Endothelial cell of umbilical vein (primary cell): ENCODE measurements around the gene METTL21A. TPM values are rescaled to one million over a fixed set of nuclear protein-coding genes. Genes with fewer than 3 reads are reported as not detected.

Experiments used
- BruUV-seq: library from RNA; stranded (reverse); fragments of 400-500 nt; replicated peaks from 2 replicates; lab custom pipeline; 2021; lab: Mats Ljungman, UMichigan
- CTCF ChIA-PET: fragments of 300-600, 350-600 bp; sonication (Branson Sonifier 250); formaldehyde crosslinking; loops from one replicate; lab custom pipeline; 2021; ENCODE audit warnings: antibody characterized with exemption, inconsistent platforms; lab: Charles Lee
- POLR2A ChIA-PET: fragments of 300-600, 350-600 bp; sonication (Branson Sonifier 250); formaldehyde crosslinking; loops from one replicate; lab custom pipeline; 2021; ENCODE audit warnings: antibody characterized with exemption, inconsistent platforms; lab: Charles Lee
- DNase-seq: peaks from one replicate; pipeline ENCODE4 v3.0.0-alpha.2; 2011; ENCODE audit warnings: low read depth, low spot score
- FAIRE-seq: peaks from 2 replicates; lab custom pipeline; 2011; peaks lifted over from hg19 to GRCh38; lab: Jason Lieb, UNC
- H2AFZ ChIP-seq: 2 replicates; pipeline ENCODE4 v1.6.0; 2012; ENCODE audit warnings: low read depth, low read length, control low read depth, inconsistent platforms
- H3K27ac ChIP-seq: 2 replicates; pipeline ENCODE4 v1.5.1; 2011; ENCODE audit warnings: low read depth, mild to moderate bottlenecking, control low read depth, low read length, moderate library complexity; ENCODE audit not compliant: insufficient read depth
- H3K27me3 ChIP-seq, 2 experiments: 2 replicates each; pipeline versions ENCODE4 v1.6.0 to v1.6.1; 2011; ENCODE audit warnings: low read length in 2 of 2, mixed read lengths in 1 of 2; ENCODE audit not compliant: control insufficient read depth in 2 of 2, insufficient read depth in 2 of 2
- H3K36me3 ChIP-seq, 2 experiments: 2 replicates in 1 of 2; 3 replicates in 1 of 2; pipeline ENCODE4 v1.5.1; 2011; ENCODE audit warnings: low read length in 2 of 2, mild to moderate bottlenecking in 1 of 2, moderate library complexity in 1 of 2; ENCODE audit not compliant: control insufficient read depth in 2 of 2, insufficient read depth in 2 of 2; ENCODE audit errors: extremely low read depth in 1 of 2
- H3K4me1 ChIP-seq: 3 replicates; pipeline ENCODE4 v1.5.1; 2011; ENCODE audit warnings: mild to moderate bottlenecking, low read length; ENCODE audit not compliant: control insufficient read depth, insufficient read depth; ENCODE audit errors: extremely low read depth
- H3K4me2 ChIP-seq: 2 replicates; pipeline ENCODE4 v1.6.1; 2011; ENCODE audit warnings: low read length, control low read depth, mixed read lengths; ENCODE audit not compliant: insufficient read depth
- H3K4me3 ChIP-seq, 3 experiments: fragments of 200-600 bp in 1 of 3; sonication (generic), shearing (Covaris generic) in 1 of 3; replicated peaks in 1 of 3; 2 replicates each; pipeline ENCODE4 v1.5.1; 2011 to 2016; ENCODE audit warnings: control low read depth in 3 of 3, low read length in 3 of 3, mild to moderate bottlenecking in 2 of 3, inconsistent platforms in 1 of 3, low read depth in 1 of 3, moderate library complexity in 1 of 3; ENCODE audit not compliant: insufficient read depth in 1 of 3
- H3K79me2 ChIP-seq: 2 replicates; pipeline ENCODE4 v1.6.0; 2012; ENCODE audit warnings: low read length, inconsistent platforms; ENCODE audit not compliant: control insufficient read depth, insufficient read depth
- H3K9ac ChIP-seq: replicated peaks from 2 replicates; pipeline ENCODE3; 2011; ENCODE audit warnings: low read length, control low read depth; ENCODE audit not compliant: insufficient read depth; ENCODE audit errors: extremely low read depth
- H3K9me1 ChIP-seq: replicated peaks from 3 replicates; pipeline ENCODE4 v1.6.0; 2011; ENCODE audit warnings: mild to moderate bottlenecking, low read length; ENCODE audit not compliant: control insufficient read depth, insufficient read depth; ENCODE audit errors: extremely low read depth
- H3K9me3 ChIP-seq: replicated peaks from 2 replicates; pipeline ENCODE4 v1.5.1; 2012; ENCODE audit warnings: low read length, inconsistent platforms; ENCODE audit not compliant: control insufficient read depth, insufficient read depth
- H4K20me1 ChIP-seq: replicated peaks from 2 replicates; pipeline ENCODE3; 2011; ENCODE audit warnings: mild to moderate bottlenecking, low read length; ENCODE audit not compliant: control insufficient read depth, insufficient read depth; ENCODE audit errors: extremely low read depth
- CTCF ChIP-seq, 2 donors: IDR thresholded peaks; 1 replicate in 1 of 2; 2 replicates in 1 of 2; pipeline ENCODE4 v1.5.1; 2011; ENCODE audit warnings: low read length in 2 of 2, mild to moderate bottlenecking in 2 of 2, moderate library complexity in 2 of 2, control low read depth in 1 of 2, inconsistent platforms in 1 of 2, low read depth in 1 of 2; ENCODE audit not compliant: insufficient read depth in 1 of 2; ENCODE audit errors: extremely low read depth in 1 of 2
- EZH2 ChIP-seq: IDR thresholded peaks from 2 replicates; pipeline ENCODE4 v1.6.1; 2012; ENCODE audit warnings: borderline replicate concordance, low read depth, mild to moderate bottlenecking, moderate library complexity, low read length, inconsistent platforms; ENCODE audit not compliant: severe bottlenecking
- FOS ChIP-seq: IDR thresholded peaks from 2 replicates; pipeline ENCODE4 v1.6.1; 2011; ENCODE audit warnings: mild to moderate bottlenecking, low read length, moderate library complexity, borderline replicate concordance; ENCODE audit not compliant: insufficient read depth
- GATA2 ChIP-seq: IDR thresholded peaks from 2 replicates; pipeline ENCODE4 v1.7.0; 2011; ENCODE audit warnings: low read depth, mild to moderate bottlenecking, moderate library complexity, mixed read lengths, low read length; ENCODE audit not compliant: insufficient read length, insufficient read depth
- JUN ChIP-seq: IDR thresholded peaks from 2 replicates; pipeline ENCODE4 v1.6.1; 2011; ENCODE audit warnings: borderline replicate concordance, low read depth; ENCODE audit not compliant: insufficient read length, insufficient read depth
- MAX ChIP-seq: IDR thresholded peaks from 2 replicates; pipeline ENCODE4 v1.6.1; 2011; ENCODE audit not compliant: insufficient read depth, insufficient read length
- MYC ChIP-seq: IDR thresholded peaks from one replicate; pipeline ENCODE4 v1.6.1; 2011; ENCODE audit warnings: mild to moderate bottlenecking, low read depth, low read length
- POLR2A ChIP-seq: IDR thresholded peaks from 2 replicates; pipeline ENCODE4 v1.6.1; 2012; ENCODE audit warnings: low read depth, mild to moderate bottlenecking, control low read depth, low read length
- POLR2AphosphoS5 ChIP-seq: IDR thresholded peaks from 2 replicates; pipeline ENCODE4 v1.6.1; 2012; ENCODE audit warnings: low read depth, mild to moderate bottlenecking, control low read depth, low read length, moderate library complexity; ENCODE audit not compliant: insufficient read depth
- dilution Hi-C: fragments of 300-500 bp; cut with MboI; formaldehyde crosslinking; loops from one replicate; pipeline ENCODE4 v1.15.0; 2019; ENCODE audit warnings: low sequenced_read_pairs; ENCODE audit not compliant: extremely low pct_ligation_motif_present
- intact Hi-C: fragments of 100-400 bp; cut with micrococcal nuclease; formaldehyde crosslinking; loops from one replicate; pipeline ENCODE4 v1.10.0; 2022
- polyA plus RNA-seq, 4 experiments: library from polyadenylated mRNA; depleted of rRNA in 3 of 4; stranded (reverse) in 3 of 4; unstranded in 1 of 4; fragments of >200 nt; gene quantifications; 2 replicates each; pipeline versions ENCODE4 v1.2.1 to v1.2.3, GENCODE V29; 2011 to 2012; ENCODE audit warnings: missing spikeins in 1 of 4
- total RNA-seq: library from RNA; stranded (reverse); gene quantifications from 2 replicates; pipeline ENCODE4 v1.2.3, GENCODE V29; 2021

Gene METTL21A
- total and polyA plus RNA-seq, 2 donors (not counting 3 experiments of a cell fraction or from before 2014, with no cell fraction given), result 11.6 to 14.0 TPM

- no peak overlapping the region for H3K4me3 ChIP-seq
- peaks cover 1 to 6% of the 10 kb centered on the region in 2 experiments for H3K36me3 ChIP-seq
- no TSS peak for BruUV-seq
- no peak overlapping the region for H2AFZ ChIP-seq
- dilution Hi-C loops (no loop called here), intact Hi-C loops (no loop called here)
- no peak overlapping the region for H3K9ac ChIP-seq
- H3K79me2 ChIP-seq, result peaks cover 3% of the 10 kb centered on the region
- no peaks in the 10 kb centered on the region for H3K27me3 ChIP-seq
- ChIA-PET CTCF (no interaction called here), POLR2A (no interaction called here)
- no peaks in the 10 kb centered on the region for H3K4me1 ChIP-seq
- no peak for TF ChIP-seq POLR2A
- H3K4me2 ChIP-seq, result no peak overlapping the region
- FAIRE-seq, result no peak
- DNase-seq, result no peak
- no peak overlapping the region for H3K27ac ChIP-seq
- H3K9me1 ChIP-seq, result no peaks in the 10 kb centered on the region
- no peaks in the 10 kb centered on the region for H3K9me3 ChIP-seq
- no peaks in the 10 kb centered on the region for H4K20me1 ChIP-seq
Observed at GRCh38 chr2:207571370-207571769, 53.8 kb downstream of the METTL21A start.

- ChIA-PET POLR2A (no interaction called here), CTCF (interaction anchor here (1.5 kb wide), 1 partner anchor 13 kb away, joined by 4 read pairs; no protein-coding TSS in a partner anchor)
- intact Hi-C loops (no loop called here), dilution Hi-C loops (no loop called here)
- H3K9me1 ChIP-seq, result peaks cover 2% of the 10 kb centered on the region
- H3K79me2 ChIP-seq, result peaks cover 5% of the 10 kb centered on the region
- H3K4me2 ChIP-seq, result no peak overlapping the region
- H4K20me1 ChIP-seq, result no peaks in the 10 kb centered on the region
- no peak overlapping the region for H3K27ac ChIP-seq
- no peaks in the 10 kb centered on the region for H3K4me1 ChIP-seq
- DNase-seq (no peak), FAIRE-seq (no peak)
- peaks cover 1 to 18% of the 10 kb centered on the region in 2 experiments for H3K36me3 ChIP-seq
- no peak overlapping the region for H3K4me3 ChIP-seq
- BruUV-seq, result no TSS peak
- no peak for TF ChIP-seq GATA2
- no peak for TF ChIP-seq JUN
- no peak for TF ChIP-seq CTCF (IDR thresholded peaks at IDR 0.05; ENCODE audit: extremely low read depth in 1 of 2, insufficient read depth in 1 of 2, low read depth in 1 of 2, low read length in 2 of 2)
- no peak for TF ChIP-seq MAX
- no peak for TF ChIP-seq EZH2
- no peak for TF ChIP-seq POLR2AphosphoS5
- TF ChIP-seq MYC, result no peak
- TF ChIP-seq POLR2A, result no peak
- TF ChIP-seq FOS, result no peak
- H3K9ac ChIP-seq, result no peak overlapping the region
- H3K9me3 ChIP-seq, result no peaks in the 10 kb centered on the region
- H2AFZ ChIP-seq, result no peak overlapping the region
- H3K27me3 ChIP-seq, result no peaks in the 10 kb centered on the region
Observed at GRCh38 chr2:207567671-207568070, 57.5 kb downstream of the METTL21A start.
